Tibial artery (tissue), 4 donors: ENCODE measurements around the gene GPR18.

ENCODE experiments used
- DNase-seq, 2 donors: peaks; one replicate each; pipeline ENCODE4 v3.0.0-alpha.2; 2019
- H3K27ac ChIP-seq, 2 donors: fragments of 200-600 bp; sonication (generic) in 1 of 2; 1 replicate in 1 of 2; 2 replicates in 1 of 2; pipeline ENCODE4 v1.5.1; 2018 to 2019; ENCODE audit warnings: mild to moderate bottlenecking in 1 of 2
- H3K27me3 ChIP-seq, 2 donors: fragments of 200-600 bp; sonication (generic) in 1 of 2; one replicate each; pipeline versions ENCODE4 v1.5.1 to v1.6.0; 2016 to 2019
- H3K36me3 ChIP-seq, 3 donors: fragments of 200-600 bp; sonication (generic) in 2 of 3; one replicate each; pipeline ENCODE4 v1.5.1; 2016 to 2019; ENCODE audit warnings: mild to moderate bottlenecking in 2 of 3
- H3K4me1 ChIP-seq, 4 donors: fragments of 200-600 bp; sonication (generic) in 2 of 4; 1 replicate in 3 of 4; 2 replicates in 1 of 4; pipeline ENCODE4 v1.5.1; 2016 to 2019
- H3K4me3 ChIP-seq, 2 donors: fragments of 200-600 bp; sonication (generic) in 1 of 2; 1 replicate in 1 of 2; 2 replicates in 1 of 2; pipeline ENCODE4 v1.5.1; 2018 to 2019; ENCODE audit warnings: mild to moderate bottlenecking in 2 of 2
- H3K9me3 ChIP-seq, 3 donors: fragments of 200-600 bp; sonication (generic) in 1 of 3; one replicate each; pipeline ENCODE4 v1.5.1; 2016 to 2019
- CTCF ChIP-seq, 2 experiments: fragments of 200-600 bp in 1 of 2; fragments of 450-650 bp in 1 of 2; IDR thresholded peaks; one replicate each; pipeline ENCODE4 v1.5.1; 2017 to 2019; ENCODE audit warnings: antibody characterized with exemption in 2 of 2, mild to moderate bottlenecking in 1 of 2, moderate library complexity in 1 of 2
- intact Hi-C: fragments of 100-400 bp; cut with DNase I; formaldehyde crosslinking; loops from one replicate; pipeline ENCODE4 v1.15.0; 2023; ENCODE audit warnings: low total_unique reads

Gene GPR18

GRCh38 chr13:99304541-99304940, 46.4 kb upstream of the GPR18 start:
- no peaks in the 10 kb centered on the region for H3K36me3 ChIP-seq
- DNase-seq: no peak
- H3K27ac ChIP-seq: peak overlapping the region in 1 of 2 donors; percentile 33
- TF ChIP-seq CTCF (IDR thresholded peaks at IDR 0.05): no peak
- peaks cover 0 to 30% (median 13%) of the 10 kb centered on the region in 4 donors for H3K4me1 ChIP-seq
- H3K9me3 ChIP-seq: no peaks in the 10 kb centered on the region
- H3K27me3 ChIP-seq: no peaks in the 10 kb centered on the region
- intact Hi-C loops: loop anchor here (10.0 kb wide), 1 partner anchor 200 kb away; the partner anchor contains the start of gene TM9SF2
- H3K4me3 ChIP-seq: no peak overlapping the region

- Histone ChIP-seq H3K27me3 (no peaks in the 10 kb centered on the region), H3K4me3 (no peak overlapping the region), H3K4me1 (peaks cover 0 to 25% (median 13%) of the 10 kb centered on the region in 4 donors), H3K27ac (peak overlapping the region in 1 of 2 donors; percentile 33), H3K36me3 (no peaks in the 10 kb centered on the region), H3K9me3 (no peaks in the 10 kb centered on the region)
- intact Hi-C loops: loop anchor here (10.0 kb wide), 1 partner anchor 201 kb away; the partner anchor contains the start of gene TM9SF2
- DNase-seq: peak in 1 of 2 donors; percentile 33
- TF ChIP-seq CTCF (IDR thresholded peaks at IDR 0.05): no peak
These were observed 45.8 kb upstream of the GPR18 start for GRCh38 chr13:99303863-99304521.

- Histone ChIP-seq H3K4me3 (no peak overlapping the region), H3K27me3 (no peaks in the 10 kb centered on the region), H3K9me3 (no peaks in the 10 kb centered on the region), H3K4me1 (peaks cover 0 to 14% (median 4%) of the 10 kb centered on the region in 4 donors), H3K36me3 (no peaks in the 10 kb centered on the region), H3K27ac (no peak overlapping the region)
- intact Hi-C loops: loop anchor here (10.0 kb wide), 1 partner anchor 202 kb away; the partner anchor contains the start of gene TM9SF2
- no peak for TF ChIP-seq CTCF (IDR thresholded peaks at IDR 0.05)
- no peak for DNase-seq
These were observed 44.7 kb upstream of the GPR18 start for GRCh38 chr13:99302637-99303505.

GRCh38 chr13:99301913-99302636, 43.9 kb upstream of the GPR18 start:
- Histone ChIP-seq H3K27ac (no peak overlapping the region), H3K4me1 (peaks cover 0 to 10% (median 3%) of the 10 kb centered on the region in 4 donors), H3K36me3 (no peaks in the 10 kb centered on the region), H3K27me3 (no peaks in the 10 kb centered on the region), H3K4me3 (no peak overlapping the region), H3K9me3 (no peaks in the 10 kb centered on the region)
- TF ChIP-seq CTCF (IDR thresholded peaks at IDR 0.05): no peak
- no peak for DNase-seq
- intact Hi-C loops: loop anchor here (10.0 kb wide), 1 partner anchor 203 kb away; the partner anchor contains the start of gene TM9SF2
